ENCODE results near the gene CATSPERB. TPM values are rescaled to one million over a fixed set of nuclear protein-coding genes. Genes with fewer than 3 reads are reported as not detected.
"Not testable (repeated sequence)": the region's sequence is repeated elsewhere in the genome, so short reads cannot be mapped to it uniquely, and the experiment has no call there.

Gene CATSPERB
- total RNA-seq, 1 experiment from 2014 or later = not detected

DNA sequence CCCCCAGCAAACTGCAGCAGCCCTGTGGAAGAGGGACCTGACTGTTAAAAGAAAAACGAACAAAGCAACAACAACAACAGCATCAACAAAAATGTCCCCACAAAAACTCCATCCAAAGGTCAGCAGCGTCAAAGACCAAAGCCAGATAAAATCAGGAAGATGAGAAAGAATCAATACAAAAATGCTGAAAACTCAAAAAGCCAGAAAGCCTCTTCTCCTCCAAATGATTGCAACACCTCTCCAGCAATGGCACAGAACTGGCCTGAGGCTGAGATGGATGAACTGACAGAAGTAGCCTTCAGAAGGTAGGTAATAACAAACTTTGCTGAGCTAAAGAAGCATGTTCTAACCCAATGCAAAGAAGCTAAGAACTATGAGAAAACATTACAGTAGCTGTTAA lies 176.4 kb downstream of the CATSPERB start:
- in situ Hi-C loops (cut with HindIII; ENCODE audit: low pct_unique_long_range_greater_than_20kb, low sequenced_read_pairs) = no loop called here
- DNase-seq (ENCODE audit: low read depth) = no peak

DNA sequence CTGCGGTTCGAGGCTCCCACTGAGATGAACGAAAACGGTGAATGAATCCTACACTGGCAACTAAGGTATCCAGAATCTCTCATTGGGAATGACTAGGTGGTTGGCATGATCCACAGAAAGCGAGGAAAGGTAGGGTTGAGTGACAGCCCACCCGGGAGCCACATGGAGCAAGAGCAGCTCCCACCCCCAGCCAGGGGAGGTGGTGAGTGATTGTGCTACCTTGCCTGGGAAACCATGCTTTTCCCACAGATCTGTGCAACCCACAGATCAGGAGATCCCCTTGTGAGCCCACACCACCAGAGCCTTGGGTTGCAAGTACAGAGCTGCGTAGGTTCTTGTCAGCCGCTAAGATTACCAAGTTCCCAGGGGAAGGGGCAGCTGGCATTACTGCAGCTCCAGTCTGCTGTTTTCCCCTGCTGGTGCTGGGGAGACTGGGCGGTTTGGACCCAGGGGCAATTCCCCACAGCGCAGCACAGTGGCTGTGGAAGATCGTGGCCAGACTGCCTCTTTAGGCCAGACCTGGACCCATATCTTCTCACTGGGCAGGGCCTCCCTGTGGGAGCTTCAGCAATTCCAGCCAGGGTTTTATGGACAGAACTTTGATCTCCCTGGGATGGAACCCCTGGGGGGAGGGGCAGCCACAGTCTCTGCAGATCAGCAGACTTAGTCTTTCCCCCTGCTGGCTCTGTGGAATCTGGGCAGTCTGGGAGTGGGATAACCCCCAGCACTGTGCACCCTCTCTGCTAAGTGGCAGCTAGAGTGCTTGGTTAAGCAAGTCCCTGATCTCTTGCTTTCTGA lies 177.2 kb downstream of the CATSPERB start:
- in situ Hi-C loops (cut with HindIII; ENCODE audit: low pct_unique_long_range_greater_than_20kb, low sequenced_read_pairs) = no loop called here
- DNase-seq (ENCODE audit: low read depth) = no peak

DNA sequence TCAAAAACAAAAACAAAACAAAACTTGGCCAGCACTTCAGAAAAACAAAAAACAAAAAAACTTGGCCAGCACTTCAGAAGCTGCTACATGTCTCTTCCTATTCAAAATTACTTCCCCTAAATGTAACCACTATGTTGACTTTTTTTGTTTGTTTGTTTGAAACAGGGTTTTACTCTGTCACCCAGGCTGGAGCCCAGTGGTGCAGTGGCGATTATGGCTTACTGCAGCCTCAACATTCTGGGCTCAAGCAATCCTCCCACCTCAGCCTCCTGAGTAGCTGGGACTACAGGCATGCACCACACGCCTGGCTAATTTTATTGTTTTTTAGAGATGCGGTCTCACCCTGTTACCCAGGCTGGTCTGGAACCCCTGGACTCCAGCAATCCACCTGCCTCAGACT lies 183.8 kb downstream of the CATSPERB start:
- DNase-seq (ENCODE audit: low read depth) = no peak
- in situ Hi-C loops (cut with HindIII; ENCODE audit: low pct_unique_long_range_greater_than_20kb, low sequenced_read_pairs) = no loop called here

DNA sequence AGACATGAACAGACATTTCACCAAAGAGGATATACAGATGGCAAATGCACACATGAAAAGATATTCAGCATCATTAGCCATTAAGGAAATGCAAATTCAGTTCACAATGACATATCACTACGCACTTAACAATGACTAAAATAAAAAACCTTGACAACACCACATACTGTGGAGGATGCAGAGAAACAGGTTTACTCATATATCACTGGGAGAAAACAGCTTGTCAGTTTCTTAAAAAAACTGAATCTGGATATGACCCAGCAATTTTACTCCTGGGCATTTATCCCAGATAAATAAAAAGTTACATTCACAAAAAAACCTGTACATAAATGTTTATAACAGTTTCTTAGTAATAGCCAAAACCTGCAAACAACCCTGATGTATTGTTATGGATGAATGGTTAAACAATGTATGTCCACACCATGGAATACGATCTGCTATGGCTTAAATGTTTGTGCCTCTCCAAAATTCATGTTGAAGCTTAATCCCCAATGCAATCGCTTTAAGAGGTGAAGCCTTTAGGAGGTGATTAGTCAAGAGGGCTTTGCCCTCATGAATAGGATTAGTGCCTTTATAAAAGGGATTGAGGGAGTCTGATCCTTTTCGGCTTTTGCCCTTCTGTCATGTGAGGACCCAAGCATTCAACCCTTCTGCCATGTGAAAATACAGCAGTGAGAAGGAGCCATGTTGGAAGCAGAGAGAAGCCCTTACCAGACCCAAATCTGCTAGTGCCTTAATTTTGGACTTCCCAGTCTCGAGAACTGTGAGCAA lies 185.8 kb downstream of the CATSPERB start:
- in situ Hi-C loops (cut with HindIII; ENCODE audit: low pct_unique_long_range_greater_than_20kb, low sequenced_read_pairs) = no loop called here
- no peak for DNase-seq (ENCODE audit: low read depth)

DNA sequence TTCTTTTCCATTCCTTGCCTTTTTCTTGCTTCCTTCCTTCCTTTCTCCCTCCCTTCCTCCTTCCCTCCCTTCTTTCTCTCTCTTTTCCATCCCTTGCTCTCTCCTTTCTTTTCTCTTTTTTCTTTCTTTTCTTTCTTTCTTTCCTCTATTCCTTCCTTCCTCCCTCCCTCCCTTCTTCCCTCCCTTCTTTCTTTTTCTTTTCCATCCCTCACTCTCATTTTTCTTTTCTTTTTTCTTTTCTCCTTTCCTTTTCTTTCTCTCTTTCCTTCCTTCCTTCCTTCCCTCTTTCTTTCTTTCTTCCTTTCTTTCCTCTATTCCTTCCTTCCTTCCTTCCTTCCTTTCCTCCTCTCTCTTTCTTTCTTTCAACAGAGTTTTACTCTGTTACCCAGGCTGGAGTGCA lies 186.7 kb downstream of the CATSPERB start:
- in situ Hi-C loops (cut with HindIII; ENCODE audit: low pct_unique_long_range_greater_than_20kb, low sequenced_read_pairs) = no loop called here
- DNase-seq (ENCODE audit: low read depth) = no peak

- no peak for DNase-seq (ENCODE audit: low read depth)
- in situ Hi-C loops (cut with HindIII; ENCODE audit: low pct_unique_long_range_greater_than_20kb, low sequenced_read_pairs) = no loop called here
Observed at GRCh38 chr14:91536327-91536726, 195.6 kb downstream of the CATSPERB start.

GRCh38 chr14:91534059-91534458 lies 197.8 kb downstream of the CATSPERB start:
- DNase-seq (ENCODE audit: low read depth); in situ Hi-C loops (cut with HindIII; ENCODE audit: low pct_unique_long_range_greater_than_20kb, low sequenced_read_pairs): not testable (repeated sequence)

- in situ Hi-C loops (cut with HindIII; ENCODE audit: low pct_unique_long_range_greater_than_20kb, low sequenced_read_pairs) = no loop called here
- no peak for DNase-seq (ENCODE audit: low read depth)
Observed at GRCh38 chr14:91533623-91534022, 198.3 kb downstream of the CATSPERB start.

Other genes with a start within 250 kb of the CATSPERB start
- gene PPP4R3A, start 221.8 kb downstream of the CATSPERB start, total RNA-seq (2014; rRNA removed; shearing (Covaris generic); ENCODE audit: low replicate concordance) = 21.1 and 24.5 TPM in 2 replicates
- gene TC2N, start 135.4 kb upstream of the CATSPERB start, total RNA-seq (2014; rRNA removed; shearing (Covaris generic); ENCODE audit: low replicate concordance) = not detected in 2 replicates
- not detected in 2 replicates for gene FBLN5, start 215.6 kb upstream of the CATSPERB start, total RNA-seq (2014; rRNA removed; shearing (Covaris generic); ENCODE audit: low replicate concordance)

Data from Caki2 (cell line).